NCI-H2107 (cell line): ENCODE data around the gene SENP5.

Source experiments
- DNase-seq: peaks from one replicate; lab custom pipeline; 2025; lab: John Stamatoyannopoulos, UW

SENP5 gene

GRCh38 chr3:196889844-196890708, 22.4 kb downstream of the SENP5 start:
- no peak for DNase-seq

GRCh38 chr3:196894557-196895295, 27.0 kb downstream of the SENP5 start:
- DNase-seq = no peak

DNA sequence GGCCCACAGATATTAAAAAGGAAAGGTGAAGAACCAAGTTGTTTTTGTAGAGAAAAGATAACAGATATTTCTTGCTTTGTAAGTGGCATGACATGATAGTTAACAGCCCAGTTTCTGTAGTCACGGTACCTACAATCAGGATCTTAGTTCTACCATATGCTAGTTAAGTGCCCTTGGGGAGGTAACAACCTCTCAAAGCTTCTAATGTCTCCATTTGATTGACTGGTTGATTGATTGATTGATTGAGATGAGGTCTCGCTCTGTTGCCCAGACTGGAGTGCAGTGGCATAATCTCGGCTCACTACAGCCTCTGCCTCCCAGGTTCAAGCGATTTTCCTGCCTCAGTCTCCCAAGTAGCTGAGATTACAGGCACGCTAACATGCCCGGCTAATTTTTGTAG, 28.5 kb downstream of the SENP5 start:
- no peak for DNase-seq

GRCh38 chr3:196901768-196902167, 34.0 kb downstream of the SENP5 start:
- no peak for DNase-seq

GRCh38 chr3:196902296-196902695, 34.6 kb downstream of the SENP5 start:
- DNase-seq = no peak

- DNase-seq = no peak
These were observed 36.0 kb downstream of the SENP5 start for GRCh38 chr3:196903740-196904139.

DNA sequence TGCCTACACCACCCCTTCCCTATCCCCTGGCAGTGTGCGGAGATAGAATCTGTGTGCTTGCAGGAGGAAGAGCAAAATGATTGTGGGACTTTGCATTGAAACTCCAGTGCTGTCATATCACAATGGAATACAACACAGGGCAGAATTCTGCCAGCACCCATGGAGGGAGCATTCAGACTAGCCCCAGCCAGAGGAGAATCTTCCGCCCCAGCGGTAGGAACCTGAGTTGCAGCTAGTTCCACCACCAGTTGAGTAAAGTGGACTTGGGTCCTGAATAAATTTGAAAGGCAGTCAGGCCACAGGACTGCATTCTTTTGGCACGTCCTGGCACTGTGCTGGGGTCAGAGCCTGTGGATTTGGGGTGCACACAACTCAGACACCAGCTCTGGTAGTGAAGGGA, 47.1 kb downstream of the SENP5 start:
- DNase-seq = no peak

GRCh38 chr3:196915375-196915774, 47.7 kb downstream of the SENP5 start:
- no peak for DNase-seq

DNA sequence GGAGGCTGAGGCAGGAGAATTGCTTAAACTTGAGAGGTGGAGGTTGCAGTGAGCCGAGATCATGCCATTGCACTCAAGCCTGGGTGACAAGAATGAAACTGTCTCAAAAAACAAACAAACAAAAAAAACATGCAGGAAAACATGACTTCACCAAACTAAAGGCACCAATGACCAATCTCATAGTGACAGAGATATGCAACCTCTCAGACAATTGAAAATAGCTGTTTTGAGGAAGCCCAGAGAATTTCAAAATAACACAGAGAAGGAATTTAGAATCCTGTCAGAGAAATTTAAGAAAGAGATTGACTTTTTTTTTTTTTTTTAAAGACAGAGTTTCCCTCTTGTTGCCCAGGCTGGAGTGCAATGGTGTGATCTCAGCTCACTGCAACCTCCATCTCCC, 48.5 kb downstream of the SENP5 start:
- DNase-seq = no peak

- no peak for DNase-seq
These were observed 49.3 kb downstream of the SENP5 start for GRCh38 chr3:196916995-196917394.

GRCh38 chr3:196918968-196919367, 51.2 kb downstream of the SENP5 start:
- no peak for DNase-seq

- DNase-seq = no peak
These were observed 53.0 kb downstream of the SENP5 start for GRCh38 chr3:196920733-196921132.

DNA sequence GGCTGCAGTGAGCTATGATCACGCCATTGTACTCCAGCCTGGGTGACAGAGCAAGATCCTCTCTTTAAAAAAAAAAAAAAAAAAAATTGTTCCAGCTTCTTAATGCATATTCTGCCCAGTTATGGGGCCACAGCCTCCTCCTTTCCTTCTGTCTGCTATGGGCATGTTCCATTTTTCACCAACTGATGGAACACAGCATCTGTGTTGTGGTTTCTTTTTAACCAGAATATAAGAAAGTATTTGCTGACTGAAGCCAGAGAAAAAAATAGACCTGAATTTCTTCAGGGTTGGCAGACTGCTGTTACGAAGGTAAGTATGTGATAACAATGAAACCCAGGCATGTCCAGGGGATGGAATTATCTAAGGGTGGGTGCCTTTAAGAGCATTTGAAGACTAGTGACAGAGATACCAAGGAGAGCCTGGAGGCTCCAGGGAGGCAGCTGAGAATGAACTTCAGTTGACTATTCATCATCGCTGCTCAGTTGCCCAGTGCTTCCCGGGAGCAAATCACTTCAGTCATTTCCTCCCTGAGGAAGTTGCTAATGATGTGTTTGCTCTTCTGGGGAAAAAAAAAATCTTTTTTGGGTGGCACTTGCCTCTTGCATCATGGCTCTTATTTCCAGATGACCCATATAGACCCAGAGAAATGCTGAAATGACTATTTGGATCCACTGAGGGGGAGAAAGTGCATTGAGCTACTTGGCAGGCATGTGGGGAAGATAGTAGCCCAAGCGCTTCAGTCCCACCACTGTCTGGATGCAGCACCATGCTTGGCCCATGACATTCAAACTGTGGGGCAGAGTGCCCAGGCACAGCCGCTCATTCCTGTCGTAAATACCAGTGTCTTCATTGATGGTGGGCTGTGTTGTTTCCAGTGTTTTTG, 60.1 kb downstream of the SENP5 start:
- DNase-seq = no peak

- no peak for DNase-seq
These were observed 63.4 kb downstream of the SENP5 start for GRCh38 chr3:196931157-196931556.

- no peak for DNase-seq
These were observed 64.3 kb downstream of the SENP5 start for GRCh38 chr3:196931828-196932587.

DNA sequence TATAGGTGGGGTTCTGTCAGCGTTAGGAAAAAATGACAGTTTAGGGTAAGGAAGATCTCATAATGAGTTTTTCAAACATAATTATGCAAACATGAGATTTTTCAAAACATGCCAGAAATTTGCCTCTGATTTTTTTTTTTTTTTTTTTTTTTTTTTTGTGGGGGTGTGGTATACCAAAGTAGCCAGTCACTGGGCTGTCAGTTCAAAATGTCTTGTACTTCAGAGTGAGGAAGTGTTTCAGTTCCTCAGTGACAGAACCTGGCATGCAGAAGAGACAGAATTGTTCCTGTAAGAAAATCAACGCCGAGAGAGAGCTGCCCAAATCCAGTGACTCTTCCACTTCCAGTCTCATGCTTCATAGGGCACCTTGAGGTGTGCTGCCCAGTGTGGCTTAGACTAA, 64.9 kb downstream of the SENP5 start:
- no peak for DNase-seq

GRCh38 chr3:196936288-196936687, 68.6 kb downstream of the SENP5 start:
- DNase-seq = no peak

GRCh38 chr3:196938124-196938523, 70.4 kb downstream of the SENP5 start:
- DNase-seq = no peak

DNA sequence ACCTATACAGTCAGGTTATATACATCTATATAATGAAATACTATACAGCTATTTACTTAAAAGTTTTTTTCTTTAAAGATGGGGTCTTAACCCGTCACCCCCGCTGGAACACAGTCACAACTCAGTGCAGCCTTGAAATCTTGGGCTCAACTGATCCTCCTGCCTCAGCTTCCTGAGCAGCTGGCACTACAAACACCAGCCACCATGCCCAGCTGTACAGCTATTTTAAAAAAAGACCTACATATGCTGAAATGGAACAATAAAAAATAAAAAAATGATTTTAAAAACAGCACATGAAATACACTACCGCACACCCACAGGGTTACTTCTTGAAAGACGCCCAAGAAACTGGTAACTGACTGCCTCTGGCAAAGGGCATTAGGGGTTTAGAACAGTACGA, 70.9 kb downstream of the SENP5 start:
- no peak for DNase-seq

DNA sequence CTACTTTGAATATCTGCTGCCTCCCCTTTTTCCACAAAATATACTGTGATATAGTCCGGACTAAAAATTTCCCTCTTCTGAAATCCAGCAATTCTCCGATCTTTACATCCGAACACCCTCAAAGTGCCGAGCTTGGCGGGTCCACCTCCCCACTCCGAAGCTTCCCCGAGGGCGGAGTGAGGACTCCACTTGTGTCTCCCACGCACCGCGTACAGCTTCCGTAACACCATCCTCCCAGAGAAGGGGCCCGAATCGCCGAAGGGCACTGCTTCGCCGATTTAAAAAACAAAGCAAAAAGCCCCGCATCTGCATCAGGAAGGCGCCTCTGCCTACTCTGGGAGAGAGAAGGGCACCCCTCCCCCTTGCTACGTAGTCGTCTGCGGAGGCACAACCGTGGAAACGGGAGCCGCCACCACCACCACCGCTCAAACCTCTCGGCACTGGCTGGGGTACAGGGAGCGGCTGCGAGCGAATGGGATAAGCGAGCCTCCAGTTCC, 74.1 kb downstream of the SENP5 start:
- DNase-seq = peak; percentile 75

- peak; percentile 100 for DNase-seq
These were observed 74.7 kb downstream of the SENP5 start, which contains the start of gene NCBP2 for GRCh38 chr3:196942226-196942914. Gene NCBP2, minus strand, starts transcription at chr3:196942528. Its CDS starts 25 bp downstream, at chr3:196942503.
